Suprapubic skin (tissue), 3 donors: ENCODE measurements around the gene NPW.

ENCODE experiments used
- EP300 ChIP-seq: sonication (generic); formaldehyde crosslinking; IDR thresholded peaks from one replicate; pipeline ENCODE4 v1.6.1; 2017; ENCODE audit warnings: antibody characterized with exemption
- POLR2A ChIP-seq, 2 donors: fragments of 450-650 bp; IDR thresholded peaks; one replicate each; pipeline ENCODE4 v1.6.1; 2017; ENCODE audit warnings: antibody characterized with exemption in 2 of 2, mild to moderate bottlenecking in 2 of 2, moderate library complexity in 2 of 2
- TF ChIP-seq, protein P1 (sequence below), 2 donors: fragments of 200-600 bp in 1 of 2; fragments of 450-650 bp in 1 of 2; sonication (generic) in 1 of 2; IDR thresholded peaks; one replicate each; pipeline ENCODE4 v1.5.1; 2016 to 2019; ENCODE audit warnings: antibody characterized with exemption in 2 of 2, mild to moderate bottlenecking in 1 of 2, moderate library complexity in 1 of 2

DNA sequence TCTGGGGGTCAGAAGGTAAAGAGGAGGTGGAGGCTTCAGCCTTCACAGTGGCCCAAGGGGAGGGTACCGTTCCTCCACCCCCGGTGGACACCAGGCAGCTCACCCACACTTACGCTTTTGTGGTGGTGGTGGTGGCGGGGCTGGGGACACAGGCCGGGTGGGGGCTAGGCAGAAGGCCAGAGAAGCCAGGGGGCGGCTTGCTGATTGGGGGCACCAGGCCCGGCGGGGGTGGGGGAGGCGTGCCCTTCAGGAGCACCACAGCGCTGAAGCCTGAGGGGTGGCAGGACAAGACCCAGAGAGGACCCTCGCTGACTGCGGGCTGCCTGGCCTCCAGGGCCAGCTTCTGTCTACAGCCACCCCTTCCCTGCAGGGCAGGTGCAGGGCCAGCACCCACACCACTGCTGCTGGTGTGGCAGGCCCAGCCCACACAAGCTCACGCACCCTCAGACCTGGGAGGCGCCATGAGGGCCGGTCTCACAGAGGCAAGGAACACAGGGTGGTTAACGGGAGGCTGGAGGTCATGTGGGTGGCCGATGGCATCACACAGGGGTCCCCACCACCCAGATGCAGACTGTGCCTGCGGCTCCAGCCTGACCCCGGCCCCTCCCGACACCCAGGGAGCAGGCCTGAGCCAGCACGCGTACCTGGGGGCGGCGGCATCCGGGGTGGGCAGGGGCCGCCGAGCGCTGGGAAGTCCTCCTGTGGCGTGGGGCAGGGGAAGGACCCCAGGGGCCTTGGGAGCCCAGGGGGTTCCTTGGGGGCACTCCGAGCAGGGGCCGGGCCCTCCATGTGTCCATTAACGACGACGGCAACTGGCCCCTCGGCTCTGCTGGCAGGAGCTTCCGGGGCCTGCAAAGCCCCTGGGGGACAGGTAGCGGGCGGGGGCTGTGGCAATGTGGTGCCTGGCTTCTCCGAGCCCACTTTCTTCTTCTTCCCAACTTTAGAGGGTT is 20.5 kb upstream of the NPW start:
- TF ChIP-seq, protein P1, sequence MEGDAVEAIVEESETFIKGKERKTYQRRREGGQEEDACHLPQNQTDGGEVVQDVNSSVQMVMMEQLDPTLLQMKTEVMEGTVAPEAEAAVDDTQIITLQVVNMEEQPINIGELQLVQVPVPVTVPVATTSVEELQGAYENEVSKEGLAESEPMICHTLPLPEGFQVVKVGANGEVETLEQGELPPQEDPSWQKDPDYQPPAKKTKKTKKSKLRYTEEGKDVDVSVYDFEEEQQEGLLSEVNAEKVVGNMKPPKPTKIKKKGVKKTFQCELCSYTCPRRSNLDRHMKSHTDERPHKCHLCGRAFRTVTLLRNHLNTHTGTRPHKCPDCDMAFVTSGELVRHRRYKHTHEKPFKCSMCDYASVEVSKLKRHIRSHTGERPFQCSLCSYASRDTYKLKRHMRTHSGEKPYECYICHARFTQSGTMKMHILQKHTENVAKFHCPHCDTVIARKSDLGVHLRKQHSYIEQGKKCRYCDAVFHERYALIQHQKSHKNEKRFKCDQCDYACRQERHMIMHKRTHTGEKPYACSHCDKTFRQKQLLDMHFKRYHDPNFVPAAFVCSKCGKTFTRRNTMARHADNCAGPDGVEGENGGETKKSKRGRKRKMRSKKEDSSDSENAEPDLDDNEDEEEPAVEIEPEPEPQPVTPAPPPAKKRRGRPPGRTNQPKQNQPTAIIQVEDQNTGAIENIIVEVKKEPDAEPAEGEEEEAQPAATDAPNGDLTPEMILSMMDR (IDR thresholded peaks at IDR 0.05): no peak
- TF ChIP-seq POLR2A (IDR thresholded peaks at IDR 0.05) (no peak), EP300 (no peak)
